ENCODE measurements around the gene AHRR. TPM values are rescaled to one million over a fixed set of nuclear protein-coding genes. Genes with fewer than 3 reads are reported as not detected.
"Not testable (repeated sequence)": the region's sequence is repeated elsewhere in the genome, so short reads cannot be mapped to it uniquely, and the experiment has no call there.

Gene AHRR
- total RNA-seq, 2 experiments from 2014 or later, result 2.2 to 3.4 TPM

DNA sequence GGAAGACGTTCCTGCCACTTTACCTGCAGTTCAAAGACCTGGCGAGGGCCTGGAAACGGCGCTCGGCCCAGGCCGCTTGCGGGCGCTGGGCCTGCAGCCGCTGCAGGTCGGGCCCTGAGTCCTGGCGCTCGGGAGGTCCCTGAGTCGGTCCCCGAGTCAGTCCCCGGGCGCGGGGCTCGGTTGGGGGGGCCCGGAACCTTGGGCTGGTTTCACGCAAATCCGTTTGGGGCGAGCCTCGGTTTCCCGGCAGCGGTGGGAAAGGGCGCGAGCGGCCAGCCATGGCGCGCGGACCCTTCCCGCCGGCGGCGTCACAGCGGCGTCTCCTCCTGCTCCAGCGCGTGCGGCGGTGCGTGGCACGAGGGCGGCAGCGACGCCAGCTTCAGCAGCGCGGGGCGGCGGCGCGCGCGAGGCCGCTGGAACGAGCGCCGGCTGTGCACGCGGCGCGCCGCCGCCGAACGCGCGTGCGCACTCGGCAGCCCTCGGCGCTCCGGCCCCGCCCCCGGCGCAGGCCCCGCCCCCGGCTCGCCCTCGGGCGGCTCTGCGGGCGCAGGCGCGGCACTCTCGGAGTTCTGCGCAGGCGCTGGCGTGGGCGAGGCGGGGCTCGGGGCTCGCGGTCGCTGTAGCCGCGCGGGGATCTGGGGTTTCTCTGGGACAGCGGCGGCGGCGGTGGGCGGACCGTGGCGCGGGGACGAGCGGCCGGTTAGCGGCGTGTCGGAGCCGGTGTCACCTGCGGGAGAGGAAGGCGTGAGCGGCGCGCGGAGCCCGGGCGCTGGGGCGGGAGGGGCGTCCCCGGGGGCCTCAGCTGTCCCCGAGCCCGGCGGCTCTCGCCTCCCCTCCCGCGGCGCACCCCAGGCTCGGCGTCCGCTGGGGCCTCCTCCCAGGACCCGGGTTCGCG lies 151.4 kb downstream of the AHRR start:
- no peak for TF ChIP-seq EZH2phosphoT487 (IDR thresholded peaks at IDR 0.05; ENCODE audit: borderline replicate concordance, low read depth, low read length)
- TF ChIP-seq, protein P1, sequence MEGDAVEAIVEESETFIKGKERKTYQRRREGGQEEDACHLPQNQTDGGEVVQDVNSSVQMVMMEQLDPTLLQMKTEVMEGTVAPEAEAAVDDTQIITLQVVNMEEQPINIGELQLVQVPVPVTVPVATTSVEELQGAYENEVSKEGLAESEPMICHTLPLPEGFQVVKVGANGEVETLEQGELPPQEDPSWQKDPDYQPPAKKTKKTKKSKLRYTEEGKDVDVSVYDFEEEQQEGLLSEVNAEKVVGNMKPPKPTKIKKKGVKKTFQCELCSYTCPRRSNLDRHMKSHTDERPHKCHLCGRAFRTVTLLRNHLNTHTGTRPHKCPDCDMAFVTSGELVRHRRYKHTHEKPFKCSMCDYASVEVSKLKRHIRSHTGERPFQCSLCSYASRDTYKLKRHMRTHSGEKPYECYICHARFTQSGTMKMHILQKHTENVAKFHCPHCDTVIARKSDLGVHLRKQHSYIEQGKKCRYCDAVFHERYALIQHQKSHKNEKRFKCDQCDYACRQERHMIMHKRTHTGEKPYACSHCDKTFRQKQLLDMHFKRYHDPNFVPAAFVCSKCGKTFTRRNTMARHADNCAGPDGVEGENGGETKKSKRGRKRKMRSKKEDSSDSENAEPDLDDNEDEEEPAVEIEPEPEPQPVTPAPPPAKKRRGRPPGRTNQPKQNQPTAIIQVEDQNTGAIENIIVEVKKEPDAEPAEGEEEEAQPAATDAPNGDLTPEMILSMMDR (conservative IDR thresholded peaks at IDR 0.05; ENCODE audit: low read length), result no peak
- Histone ChIP-seq H2AFZ (ENCODE audit: low read length) (peak overlapping the region; percentile 55), H3K4me1 (ENCODE audit: insufficient read depth, low read length, poor library complexity, severe bottlenecking) (peaks cover 24% of the 10 kb centered on the region), H3K27ac (ENCODE audit: low read depth, low read length, poor library complexity, severe bottlenecking) (peak overlapping the region; percentile 50), H3K9me3 (ENCODE audit: low read length) (no peaks in the 10 kb centered on the region), H3K4me3 (ENCODE audit: low read depth, low read length, poor library complexity, severe bottlenecking) (peak overlapping the region; percentile 85), H3K9me2 (ENCODE audit: insufficient read depth, low read length) (no peaks in the 10 kb centered on the region), H4K20me1 (ENCODE audit: insufficient read depth, low read length) (peaks cover 4% of the 10 kb centered on the region; the same call in 1 of the 2 replicates), H3K36me3 (ENCODE audit: insufficient read depth, low read length) (peaks cover 27% of the 10 kb centered on the region; the same call in 1 of the 2 replicates), H3K4me2 (ENCODE audit: low read length) (peak overlapping the region; percentile 99), H3K79me2 (ENCODE audit: insufficient read depth, low read depth, low read length) (peaks cover 11% of the 10 kb centered on the region; the same call in 1 of the 2 replicates)
- BruUV-seq (replicated peaks), result no TSS peak
- POLR2A ChIA-PET, result no interaction called here
- peak; percentile 91 for DNase-seq (ENCODE audit: low spot score)
- intact Hi-C loops (cut with micrococcal nuclease; ENCODE audit: unreplicated experiment), result loop anchor here (10.0 kb wide), 1 partner anchor 142 kb away; the partner anchor contains the start of gene CEP72
- CTCF ChIA-PET (ENCODE audit: unreplicated experiment), result no interaction called here

DNA sequence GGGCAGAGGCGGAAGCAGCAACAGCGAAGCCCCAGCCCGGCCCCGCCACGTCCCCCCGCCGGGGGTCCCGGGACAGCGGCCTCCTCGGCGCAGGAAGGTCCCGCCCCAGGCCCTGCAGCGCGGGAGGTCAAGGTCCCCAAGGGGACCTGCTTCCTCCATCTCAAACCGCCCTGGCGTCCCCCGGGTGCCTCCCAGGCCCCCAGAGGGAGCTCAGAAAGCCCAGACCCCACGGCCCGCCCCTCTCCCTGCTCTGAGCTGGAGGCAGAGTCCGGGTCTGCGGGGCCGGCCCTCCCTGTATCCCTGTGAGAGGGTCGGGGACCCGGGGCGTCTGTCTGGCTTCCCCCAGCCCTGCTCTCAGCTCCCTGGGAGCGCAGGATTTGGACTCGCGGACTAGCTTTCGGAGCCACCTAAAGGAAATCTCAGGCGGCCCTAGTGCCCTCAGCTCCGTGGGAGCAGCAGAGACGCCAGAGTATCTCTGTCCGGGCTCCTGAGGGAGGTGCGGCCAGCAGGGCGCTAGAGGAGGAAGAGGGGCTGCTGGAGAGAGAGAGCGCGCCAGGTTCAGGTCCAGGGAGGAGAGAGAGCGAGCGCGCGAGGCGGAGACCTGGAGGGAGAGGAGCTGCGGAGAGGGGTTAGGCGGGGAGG lies 152.2 kb downstream of the AHRR start:
- peak overlapping the region; percentile 85 for H3K4me3 ChIP-seq (ENCODE audit: low read depth, low read length, poor library complexity, severe bottlenecking)
- no TSS peak for BruUV-seq (replicated peaks)
- peak overlapping the region; percentile 99 for H3K4me2 ChIP-seq (ENCODE audit: low read length)
- H3K79me2 ChIP-seq (ENCODE audit: insufficient read depth, low read depth, low read length), result peaks cover 11% of the 10 kb centered on the region; the same call in 1 of the 2 replicates
- no peak for DNase-seq (ENCODE audit: low spot score)
- no peaks in the 10 kb centered on the region for H3K9me3 ChIP-seq (ENCODE audit: low read length)
- H3K9me2 ChIP-seq (ENCODE audit: insufficient read depth, low read length), result no peaks in the 10 kb centered on the region
- peaks cover 27% of the 10 kb centered on the region; the same call in 1 of the 2 replicates for H3K36me3 ChIP-seq (ENCODE audit: insufficient read depth, low read length)
- ChIA-PET POLR2A (no interaction called here), CTCF (ENCODE audit: unreplicated experiment) (no interaction called here)
- H3K4me1 ChIP-seq (ENCODE audit: insufficient read depth, low read length, poor library complexity, severe bottlenecking), result peaks cover 24% of the 10 kb centered on the region
- H2AFZ ChIP-seq (ENCODE audit: low read length), result peak overlapping the region; percentile 55
- no peak overlapping the region for H3K27ac ChIP-seq (ENCODE audit: low read depth, low read length, poor library complexity, severe bottlenecking)
- intact Hi-C loops (cut with micrococcal nuclease; ENCODE audit: unreplicated experiment), result loop anchor here (10.0 kb wide), 1 partner anchor 141 kb away; the partner anchor contains the start of gene CEP72
- peaks cover 4% of the 10 kb centered on the region; the same call in 1 of the 2 replicates for H4K20me1 ChIP-seq (ENCODE audit: insufficient read depth, low read length)
- TF ChIP-seq, protein P1 (conservative IDR thresholded peaks at IDR 0.05; ENCODE audit: low read length), result no peak
- no peak for TF ChIP-seq EZH2phosphoT487 (IDR thresholded peaks at IDR 0.05; ENCODE audit: borderline replicate concordance, low read depth, low read length)

DNA sequence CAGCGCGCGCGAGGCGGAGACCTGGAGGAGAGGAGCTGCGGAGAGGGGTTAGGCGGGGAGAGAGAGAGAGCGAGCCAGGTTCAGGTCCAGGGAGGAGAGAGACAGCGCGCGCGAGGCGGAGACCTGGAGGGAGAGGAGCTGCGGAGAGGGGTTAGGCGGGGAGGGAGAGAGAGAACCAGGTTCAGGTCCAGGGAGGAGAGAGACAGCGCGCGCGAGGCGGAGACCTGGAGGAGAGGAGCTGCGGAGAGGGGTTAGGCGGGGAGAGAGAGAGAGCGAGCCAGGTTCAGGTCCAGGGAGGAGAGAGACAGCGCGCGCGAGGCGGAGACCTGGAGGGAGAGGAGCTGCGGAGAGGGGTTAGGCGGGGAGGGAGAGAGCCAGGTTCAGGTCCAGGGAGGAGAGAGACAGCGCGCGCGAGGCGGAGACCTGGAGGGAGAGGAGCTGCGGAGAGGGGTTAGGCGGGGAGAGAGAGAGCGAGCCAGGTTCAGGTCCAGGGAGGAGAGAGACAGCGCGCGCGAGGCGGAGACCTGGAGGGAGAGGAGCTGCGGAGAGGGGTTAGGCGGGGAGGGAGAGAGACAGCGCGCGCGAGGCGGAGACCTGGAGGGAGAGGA lies 152.8 kb downstream of the AHRR start:
- BruUV-seq (replicated peaks); H2AFZ ChIP-seq (ENCODE audit: low read length); POLR2A ChIA-PET; H3K9me2 ChIP-seq (ENCODE audit: insufficient read depth, low read length); H3K27ac ChIP-seq (ENCODE audit: low read depth, low read length, poor library complexity, severe bottlenecking); H3K9me3 ChIP-seq (ENCODE audit: low read length); DNase-seq (ENCODE audit: low spot score); H3K4me3 ChIP-seq (ENCODE audit: low read depth, low read length, poor library complexity, severe bottlenecking); CTCF ChIA-PET (ENCODE audit: unreplicated experiment); H4K20me1 ChIP-seq (ENCODE audit: insufficient read depth, low read length): not testable (repeated sequence)
- Histone ChIP-seq H3K4me1 (ENCODE audit: insufficient read depth, low read length, poor library complexity, severe bottlenecking) (peaks cover 24% of the 10 kb centered on the region), H3K79me2 (ENCODE audit: insufficient read depth, low read depth, low read length) (peaks cover 11% of the 10 kb centered on the region; the same call in 1 of the 2 replicates), H3K36me3 (ENCODE audit: insufficient read depth, low read length) (peaks cover 22% of the 10 kb centered on the region; the same call in 1 of the 2 replicates), H3K4me2 (ENCODE audit: low read length) (peak overlapping the region; percentile 99)
- intact Hi-C loops (cut with micrococcal nuclease; ENCODE audit: unreplicated experiment), result loop anchor here (10.0 kb wide), 1 partner anchor 140 kb away; the partner anchor contains the start of gene CEP72

Data from OCI-LY7 (cell line).